ENCODE results near the gene PSMC2. TPM values are rescaled to one million over a fixed set of nuclear protein-coding genes. Genes with fewer than 3 reads are reported as not detected.

Gene PSMC2
- total RNA-seq, 2 donors from 2014 or later = 108 to 109 TPM

- Mint-ChIP-seq H3K4me1 (peaks cover 18% of the 10 kb centered on the region), H3K27me3 (ENCODE audit: insufficient read depth) (peaks cover 2% of the 10 kb centered on the region), H3K9me3 (no peaks in the 10 kb centered on the region), H3K4me3 (no peak overlapping the region), H3K36me3 (ENCODE audit: low read depth) (no peaks in the 10 kb centered on the region), H3K27ac (no peak overlapping the region)
- no peak for DNase-seq
- no peaks in the 10 kb centered on the region for H3K36me3 ChIP-seq (ENCODE audit: control insufficient read depth, insufficient read depth, low read length)
- WGBS, 2 experiments (ENCODE audit: insufficient coverage in 1 of 2, insufficient read length in 1 of 2) = 91 to 100% methylated on average over 1 to 4 of the region's 4 CpGs
- H3K27me3 ChIP-seq (ENCODE audit: control insufficient read depth, insufficient read depth, low read length, poor library complexity, severe bottlenecking) = no peaks in the 10 kb centered on the region
- H3K4me1 ChIP-seq (ENCODE audit: control insufficient read depth, insufficient read depth, low read length) = no peaks in the 10 kb centered on the region
- no peak overlapping the region for H3K4me3 ChIP-seq (ENCODE audit: low read length)
- no peaks in the 10 kb centered on the region for H3K9me3 ChIP-seq (ENCODE audit: control insufficient read depth, low read length)
- no peak for TF ChIP-seq CTCF (conservative IDR thresholded peaks at IDR 0.05)
- H3K9ac ChIP-seq (ENCODE audit: extremely low read depth, low read length, poor library complexity, severe bottlenecking) = no peak overlapping the region
- no peak overlapping the region for H3K27ac ChIP-seq (ENCODE audit: low read depth, low read length)
These were observed 47.1 kb downstream of the PSMC2 start for GRCh38 chr7:103394566-103394965.

GRCh38 chr7:103395071-103395470 is 47.6 kb downstream of the PSMC2 start:
- no peaks in the 10 kb centered on the region for H3K36me3 Mint-ChIP-seq (ENCODE audit: low read depth)
- Histone ChIP-seq H3K9ac (ENCODE audit: extremely low read depth, low read length, poor library complexity, severe bottlenecking) (no peak overlapping the region), H3K9me3 (ENCODE audit: control insufficient read depth, low read length) (no peaks in the 10 kb centered on the region), H3K4me1 (ENCODE audit: control insufficient read depth, insufficient read depth, low read length) (no peaks in the 10 kb centered on the region), H3K27ac (ENCODE audit: low read depth, low read length) (no peak overlapping the region), H3K36me3 (ENCODE audit: control insufficient read depth, insufficient read depth, low read length) (no peaks in the 10 kb centered on the region), H3K4me3 (ENCODE audit: low read length) (no peak overlapping the region), H3K27me3 (ENCODE audit: control insufficient read depth, insufficient read depth, low read length, poor library complexity, severe bottlenecking) (no peaks in the 10 kb centered on the region)
- peaks cover under 1% of the 10 kb centered on the region for H3K9me3 Mint-ChIP-seq
- DNase-seq = no peak
- no peak for TF ChIP-seq CTCF (conservative IDR thresholded peaks at IDR 0.05)
- H3K4me3 Mint-ChIP-seq = no peak overlapping the region
- WGBS, 2 experiments (ENCODE audit: insufficient coverage in 1 of 2, insufficient read length in 1 of 2) = 88% methylated on average over 1 of the region's 1 CpG; no CpG with 5 or more reads in 1 of the 2 experiments
- peaks cover 18% of the 10 kb centered on the region for H3K4me1 Mint-ChIP-seq
- H3K27me3 Mint-ChIP-seq (ENCODE audit: insufficient read depth) = peaks cover 2% of the 10 kb centered on the region
- H3K27ac Mint-ChIP-seq = no peak overlapping the region

GRCh38 chr7:103396471-103396870 is 49.0 kb downstream of the PSMC2 start:
- Histone ChIP-seq H3K27me3 (ENCODE audit: control insufficient read depth, insufficient read depth, low read length, poor library complexity, severe bottlenecking) (no peaks in the 10 kb centered on the region), H3K9me3 (ENCODE audit: control insufficient read depth, low read length) (no peaks in the 10 kb centered on the region), H3K4me3 (ENCODE audit: low read length) (no peak overlapping the region), H3K9ac (ENCODE audit: extremely low read depth, low read length, poor library complexity, severe bottlenecking) (no peak overlapping the region), H3K27ac (ENCODE audit: low read depth, low read length) (no peak overlapping the region), H3K36me3 (ENCODE audit: control insufficient read depth, insufficient read depth, low read length) (no peaks in the 10 kb centered on the region), H3K4me1 (ENCODE audit: control insufficient read depth, insufficient read depth, low read length) (no peaks in the 10 kb centered on the region)
- no peak overlapping the region for H3K4me3 Mint-ChIP-seq
- no peak for TF ChIP-seq CTCF (conservative IDR thresholded peaks at IDR 0.05)
- no peak for DNase-seq
- H3K36me3 Mint-ChIP-seq (ENCODE audit: low read depth) = no peaks in the 10 kb centered on the region
- no peak overlapping the region for H3K27ac Mint-ChIP-seq
- H3K9me3 Mint-ChIP-seq = peaks cover 7% of the 10 kb centered on the region
- peaks cover 18% of the 10 kb centered on the region for H3K4me1 Mint-ChIP-seq
- 50 to 66% methylated on average over 2 to 7 of the region's 8 CpGs for WGBS, 2 experiments (ENCODE audit: insufficient coverage in 1 of 2, insufficient read length in 1 of 2)
- peaks cover 2% of the 10 kb centered on the region for H3K27me3 Mint-ChIP-seq (ENCODE audit: insufficient read depth)
